Measurements from ENCODE around the gene ENTPD7.

DNA sequence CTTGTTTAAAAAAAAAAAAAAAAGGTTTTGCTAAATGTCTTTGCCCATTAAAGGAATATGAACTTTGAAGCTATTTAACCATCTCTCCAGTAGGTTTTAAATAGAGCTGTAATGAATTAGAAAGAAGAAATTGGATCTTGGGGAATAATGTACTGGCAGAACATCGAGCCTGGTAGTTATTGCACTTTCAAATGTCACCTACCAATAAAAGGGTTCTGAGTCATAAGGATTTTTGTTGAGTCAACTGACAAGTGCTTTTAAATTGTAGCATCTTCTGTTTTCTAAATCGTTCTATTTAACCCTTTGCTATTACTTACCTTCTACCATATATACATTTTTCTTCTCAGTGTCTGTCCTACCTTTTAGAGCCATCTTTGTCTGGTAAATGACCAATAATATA lies 83.4 kb downstream of the ENTPD7 start:
- TF ChIP-seq SUZ12 (IDR thresholded peaks at IDR 0.05; ENCODE audit: low read length): no peak
- no peak for TF ChIP-seq ZNF274 (IDR thresholded peaks at IDR 0.05; ENCODE audit: borderline replicate concordance, extremely low read depth, low read length)
- TF ChIP-seq, protein P1, sequence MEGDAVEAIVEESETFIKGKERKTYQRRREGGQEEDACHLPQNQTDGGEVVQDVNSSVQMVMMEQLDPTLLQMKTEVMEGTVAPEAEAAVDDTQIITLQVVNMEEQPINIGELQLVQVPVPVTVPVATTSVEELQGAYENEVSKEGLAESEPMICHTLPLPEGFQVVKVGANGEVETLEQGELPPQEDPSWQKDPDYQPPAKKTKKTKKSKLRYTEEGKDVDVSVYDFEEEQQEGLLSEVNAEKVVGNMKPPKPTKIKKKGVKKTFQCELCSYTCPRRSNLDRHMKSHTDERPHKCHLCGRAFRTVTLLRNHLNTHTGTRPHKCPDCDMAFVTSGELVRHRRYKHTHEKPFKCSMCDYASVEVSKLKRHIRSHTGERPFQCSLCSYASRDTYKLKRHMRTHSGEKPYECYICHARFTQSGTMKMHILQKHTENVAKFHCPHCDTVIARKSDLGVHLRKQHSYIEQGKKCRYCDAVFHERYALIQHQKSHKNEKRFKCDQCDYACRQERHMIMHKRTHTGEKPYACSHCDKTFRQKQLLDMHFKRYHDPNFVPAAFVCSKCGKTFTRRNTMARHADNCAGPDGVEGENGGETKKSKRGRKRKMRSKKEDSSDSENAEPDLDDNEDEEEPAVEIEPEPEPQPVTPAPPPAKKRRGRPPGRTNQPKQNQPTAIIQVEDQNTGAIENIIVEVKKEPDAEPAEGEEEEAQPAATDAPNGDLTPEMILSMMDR (IDR thresholded peaks at IDR 0.05; ENCODE audit: control extremely low read depth in 1 of 3, insufficient read depth in 1 of 3, low read depth in 1 of 3, low read length in 3 of 3): no peak
- TF ChIP-seq CHD2 (IDR thresholded peaks at IDR 0.05; ENCODE audit: low read length): no peak
- no peak for TF ChIP-seq RAD21 (IDR thresholded peaks at IDR 0.05 in 1 of 2, conservative IDR thresholded peaks at IDR 0.05 in 1 of 2; ENCODE audit: low read depth in 2 of 2, low read length in 2 of 2)
- TF ChIP-seq, protein P2, sequence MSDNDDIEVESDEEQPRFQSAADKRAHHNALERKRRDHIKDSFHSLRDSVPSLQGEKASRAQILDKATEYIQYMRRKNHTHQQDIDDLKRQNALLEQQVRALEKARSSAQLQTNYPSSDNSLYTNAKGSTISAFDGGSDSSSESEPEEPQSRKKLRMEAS (IDR thresholded peaks at IDR 0.05): no peak
- no peak for TF ChIP-seq TCF12 (IDR thresholded peaks at IDR 0.05; ENCODE audit: low read depth, low read length)
- TF ChIP-seq POLR2A (IDR thresholded peaks at IDR 0.05; ENCODE audit: control extremely low read depth in 1 of 2, low read depth in 2 of 2, low read length in 2 of 2): no peak
- TF ChIP-seq EZH2 (IDR thresholded peaks at IDR 0.05; ENCODE audit: low read depth, low read length, severe bottlenecking): no peak
- TF ChIP-seq JUN (IDR thresholded peaks at IDR 0.05; ENCODE audit: low read depth, low read length): no peak
